Caco-2 (cell line): ENCODE data around the gene PITPNB. TPM values are rescaled to one million over a fixed set of nuclear protein-coding genes. Genes with fewer than 3 reads are reported as not detected.
A peak's percentile ranks its signal among the peaks of the same experiment; 100 is the strongest.

Experiments
- BruUV-seq: library from RNA; stranded (reverse); fragments of 400-500 nt; replicated peaks from 2 replicates; lab custom pipeline; 2021; lab: Mats Ljungman, UMichigan
- CTCF ChIA-PET: fragments of 300-600 bp; sonication (Branson Sonifier 250); formaldehyde crosslinking; loops from one replicate; lab custom pipeline; 2022; ENCODE audit warnings: antibody characterized with exemption; lab: Charles Lee
- POLR2A ChIA-PET: fragments of 300-600 bp; sonication (Branson Sonifier 250); formaldehyde crosslinking; loops from one replicate; lab custom pipeline; 2022; ENCODE audit warnings: antibody characterized with exemption; lab: Charles Lee
- DNase-seq, 2 experiments: peaks; one replicate each; pipeline versions ENCODE4 v3.0.0 to v3.0.0-alpha.2; 2020 to 2022
- H3K27me3 ChIP-seq: replicated peaks from 2 replicates; pipeline ENCODE4 v1.6.0; 2011; ENCODE audit warnings: low read length; ENCODE audit not compliant: control insufficient read depth, insufficient read depth
- H3K36me3 ChIP-seq: 2 replicates; pipeline ENCODE4 v1.5.1; 2011; ENCODE audit warnings: low read length; ENCODE audit not compliant: control insufficient read depth, insufficient read depth
- H3K4me1 ChIP-seq: fragments of 250-450 bp; sonication (Bioruptor Pico); 2 replicates; pipeline ENCODE4 v1.5.1; 2020; ENCODE audit warnings: mild to moderate bottlenecking
- H3K4me3 ChIP-seq: 2 replicates; pipeline ENCODE4 v1.5.1; 2011; ENCODE audit warnings: low read depth, mild to moderate bottlenecking, control low read depth, low read length
- H3K9me3 ChIP-seq: fragments of 250-450 bp; sonication (Bioruptor Pico); 2 replicates; pipeline ENCODE4 v1.5.1; 2020; ENCODE audit warnings: mild to moderate bottlenecking, moderate library complexity
- H3K27ac Mint-ChIP-seq: one replicate; pipeline ENCODE4 v1.8.0; 2022; ENCODE audit warnings: mixed read lengths; ENCODE audit not compliant: unreplicated experiment
- H3K27me3 Mint-ChIP-seq: one replicate; pipeline ENCODE4 v1.8.0; 2022; ENCODE audit warnings: mixed read lengths; ENCODE audit not compliant: insufficient read depth, unreplicated experiment
- H3K36me3 Mint-ChIP-seq: one replicate; pipeline ENCODE4 v1.8.0; 2022; ENCODE audit warnings: mild to moderate bottlenecking, mixed read lengths; ENCODE audit not compliant: insufficient read depth, unreplicated experiment
- H3K4me1 Mint-ChIP-seq: one replicate; pipeline ENCODE4 v1.8.0; 2022; ENCODE audit warnings: low read depth, mixed read lengths; ENCODE audit not compliant: unreplicated experiment
- H3K4me3 Mint-ChIP-seq: one replicate; pipeline ENCODE4 v1.8.0; 2022; ENCODE audit warnings: mild to moderate bottlenecking, moderate library complexity, mixed read lengths; ENCODE audit not compliant: unreplicated experiment
- H3K9me3 Mint-ChIP-seq: one replicate; pipeline ENCODE4 v1.8.0; 2022; ENCODE audit warnings: mixed read lengths; ENCODE audit not compliant: unreplicated experiment
- CTCF ChIP-seq, 2 experiments: fragments of 200-600 bp in 1 of 2; IDR thresholded peaks; 1 replicate in 1 of 2; 2 replicates in 1 of 2; pipeline versions ENCODE4 v1.5.1 to v1.8.0; 2011 to 2022; ENCODE audit warnings: antibody characterized with exemption in 1 of 2, control low read depth in 1 of 2, inconsistent platforms in 1 of 2, low read depth in 1 of 2, low read length in 1 of 2, mild to moderate bottlenecking in 1 of 2, moderate library complexity in 1 of 2; ENCODE audit not compliant: insufficient read depth in 1 of 2, severe bottlenecking in 1 of 2, unreplicated experiment in 1 of 2
- intact Hi-C: fragments of 100-400 bp; cut with micrococcal nuclease; formaldehyde crosslinking; loops from one replicate; pipeline ENCODE4 v1.10.0; 2022; ENCODE audit not compliant: unreplicated experiment
- total RNA-seq: library from RNA; stranded (reverse); gene quantifications from 2 replicates; pipeline ENCODE4 v1.2.3, GENCODE V29; 2022

PITPNB gene
- total RNA-seq, 1 experiment from 2014 or later: 81.7 TPM

- no peak overlapping the region for H3K4me3 Mint-ChIP-seq
- peaks cover 32% of the 10 kb centered on the region for H3K36me3 Mint-ChIP-seq
- peaks cover 42% of the 10 kb centered on the region for H3K4me1 Mint-ChIP-seq
- H3K27me3 Mint-ChIP-seq: no peaks in the 10 kb centered on the region
- no peaks in the 10 kb centered on the region for H3K9me3 ChIP-seq
- POLR2A ChIA-PET: no interaction called here
- H3K27me3 ChIP-seq: no peaks in the 10 kb centered on the region
- no peaks in the 10 kb centered on the region; the same call in none of the 2 replicates for H3K36me3 ChIP-seq
- TF ChIP-seq CTCF (IDR thresholded peaks at IDR 0.05; ENCODE audit: insufficient read depth in 1 of 2, low read depth in 1 of 2, low read length in 1 of 2, severe bottlenecking in 1 of 2, unreplicated experiment in 1 of 2): no peak
- DNase-seq: no peak
- no peaks in the 10 kb centered on the region for H3K9me3 Mint-ChIP-seq
- peak overlapping the region; percentile 23 for H3K27ac Mint-ChIP-seq
- H3K4me1 ChIP-seq: peaks cover 52% of the 10 kb centered on the region
- no peak overlapping the region for H3K4me3 ChIP-seq
- CTCF ChIA-PET: no interaction called here
- intact Hi-C loops: no loop called here
- BruUV-seq: no TSS peak
Measured at GRCh38 chr22:27867953-27868731, 50.9 kb downstream of the PITPNB start.

- no TSS peak for BruUV-seq
- Mint-ChIP-seq H3K4me1 (peaks cover 42% of the 10 kb centered on the region), H3K9me3 (no peaks in the 10 kb centered on the region), H3K4me3 (no peak overlapping the region), H3K27me3 (no peaks in the 10 kb centered on the region), H3K36me3 (peaks cover 31% of the 10 kb centered on the region), H3K27ac (no peak overlapping the region)
- H3K9me3 ChIP-seq: no peaks in the 10 kb centered on the region
- no peak for DNase-seq
- POLR2A ChIA-PET: no interaction called here
- no peaks in the 10 kb centered on the region; the same call in none of the 2 replicates for H3K36me3 ChIP-seq
- no peak overlapping the region for H3K4me3 ChIP-seq
- intact Hi-C loops: no loop called here
- H3K4me1 ChIP-seq: peaks cover 52% of the 10 kb centered on the region
- H3K27me3 ChIP-seq: no peaks in the 10 kb centered on the region
- TF ChIP-seq CTCF (IDR thresholded peaks at IDR 0.05; ENCODE audit: insufficient read depth in 1 of 2, low read depth in 1 of 2, low read length in 1 of 2, severe bottlenecking in 1 of 2, unreplicated experiment in 1 of 2): no peak
- CTCF ChIA-PET: no interaction called here
Measured at GRCh38 chr22:27867085-27867952, 51.7 kb downstream of the PITPNB start.
